H1 (cell line): ENCODE data around the gene GLOD4. TPM values are rescaled to one million over a fixed set of nuclear protein-coding genes. Genes with fewer than 3 reads are reported as not detected.

ENCODE experiments used
- CTCF ChIA-PET: fragments of 300-600 bp; sonication (Branson Sonifier 250); formaldehyde crosslinking; loops from one replicate; lab custom pipeline; 2021; ENCODE audit not compliant: partially characterized antibody; lab: Charles Lee
- POLR2A ChIA-PET: fragments of 300-600 bp; sonication (Branson Sonifier 250); formaldehyde crosslinking; loops from one replicate; lab custom pipeline; 2021; ENCODE audit warnings: inconsistent platforms; ENCODE audit not compliant: partially characterized antibody; lab: Charles Lee
- DNase-seq, 2 experiments: peaks; one replicate each; pipeline versions ENCODE4 v3.0.0 to v3.0.0-alpha.2; 2010 to 2022; ENCODE audit warnings: low spot score in 2 of 2, low read depth in 1 of 2, mixed read lengths in 1 of 2
- FAIRE-seq: peaks from 2 replicates; lab custom pipeline; 2011; peaks lifted over from hg19 to GRCh38; lab: Jason Lieb, UNC
- H2AFZ ChIP-seq: 2 replicates; pipeline ENCODE4 v1.8.1; 2012; ENCODE audit warnings: low read length, inconsistent platforms
- H2AK5ac ChIP-seq: 2 replicates; pipeline ENCODE4 v1.6.1; 2013; ENCODE audit warnings: low read depth, low read length
- H2BK120ac ChIP-seq: replicated peaks from 2 replicates; pipeline ENCODE3; 2013; ENCODE audit warnings: low read depth, low read length, inconsistent platforms
- H2BK12ac ChIP-seq: 2 replicates; pipeline ENCODE4 v1.6.1; 2013; ENCODE audit warnings: low read depth, low read length
- H2BK15ac ChIP-seq: 2 replicates; pipeline ENCODE4 v1.6.1; 2013; ENCODE audit warnings: low read length
- H2BK20ac ChIP-seq: 2 replicates; pipeline ENCODE4 v1.6.1; 2013; ENCODE audit warnings: low read length
- H2BK5ac ChIP-seq: 2 replicates; pipeline ENCODE4 v1.6.1; 2013; ENCODE audit warnings: low read depth, low read length
- H3K14ac ChIP-seq: 2 replicates; pipeline ENCODE4 v1.6.1; 2013; ENCODE audit warnings: inconsistent platforms; ENCODE audit not compliant: insufficient read length
- H3K18ac ChIP-seq: 2 replicates; pipeline ENCODE4 v1.6.1; 2013; ENCODE audit warnings: low read length; ENCODE audit errors: extremely low read depth
- H3K23ac ChIP-seq: 2 replicates; pipeline ENCODE4 v1.6.1; 2013; ENCODE audit warnings: inconsistent platforms; ENCODE audit not compliant: insufficient read length
- H3K23me2 ChIP-seq: 2 replicates; pipeline ENCODE4 v1.6.1; 2013; ENCODE audit warnings: low read depth, low read length
- H3K27ac ChIP-seq: 2 replicates; pipeline ENCODE4 v1.6.1; 2011; ENCODE audit warnings: low read depth, low read length, inconsistent platforms
- H3K27me3 ChIP-seq, 4 experiments: replicated peaks in 1 of 4; 1 replicate in 1 of 4; 2 replicates in 3 of 4; pipeline versions ENCODE4 v1.6.1 to v1.8.1; 2011 to 2013; ENCODE audit warnings: low read length in 3 of 4, mild to moderate bottlenecking in 3 of 4, inconsistent platforms in 2 of 4, mixed read lengths in 2 of 4, moderate library complexity in 1 of 4; ENCODE audit not compliant: control insufficient read depth in 3 of 4, insufficient read depth in 3 of 4; ENCODE audit errors: extremely low read depth in 1 of 4
- H3K36me3 ChIP-seq, 4 experiments: 2 replicates each; pipeline versions ENCODE4 v1.6.1 to v1.8.1; 2011 to 2013; ENCODE audit warnings: mild to moderate bottlenecking in 4 of 4, low read length in 3 of 4, moderate library complexity in 2 of 4, control low read depth in 1 of 4, inconsistent platforms in 1 of 4; ENCODE audit not compliant: insufficient read depth in 4 of 4, control insufficient read depth in 2 of 4
- H3K4ac ChIP-seq: replicated peaks from 2 replicates; pipeline ENCODE3; 2013; ENCODE audit warnings: low read length, low read depth, mixed read lengths, inconsistent platforms; ENCODE audit not compliant: insufficient read length
- H3K4me1 ChIP-seq, 4 experiments: replicated peaks in 1 of 4; 1 replicate in 1 of 4; 2 replicates in 3 of 4; pipeline versions ENCODE4 v1.6.1 to v1.8.1; 2011 to 2013; ENCODE audit warnings: low read length in 3 of 4, inconsistent platforms in 2 of 4, mixed read lengths in 1 of 4; ENCODE audit not compliant: insufficient read depth in 4 of 4, control insufficient read depth in 3 of 4
- H3K4me2 ChIP-seq, 2 experiments: 2 replicates each; pipeline versions ENCODE4 v1.6.1 to v1.8.1; 2011 to 2013; ENCODE audit warnings: low read depth in 2 of 2, low read length in 2 of 2, control low read depth in 1 of 2, inconsistent platforms in 1 of 2, mild to moderate bottlenecking in 1 of 2; ENCODE audit not compliant: insufficient read depth in 1 of 2
- H3K4me3 ChIP-seq, 4 experiments: fragments of 200-600, 300-600 bp in 1 of 4; sonication (generic), shearing (Covaris generic), sonication (Bioruptor Twin) in 1 of 4; 2 replicates each; pipeline versions ENCODE4 v1.5.1 to v1.8.1; 2011 to 2016; ENCODE audit warnings: low read length in 4 of 4, low read depth in 3 of 4, control low read depth in 2 of 4, inconsistent platforms in 2 of 4, mild to moderate bottlenecking in 2 of 4, mixed read lengths in 1 of 4, moderate library complexity in 1 of 4; ENCODE audit not compliant: insufficient read depth in 2 of 4; ENCODE audit errors: extremely low read depth in 1 of 4
- H3K56ac ChIP-seq: replicated peaks from 2 replicates; pipeline ENCODE3; 2013; ENCODE audit warnings: low read depth, mild to moderate bottlenecking, mixed read lengths, low read length, inconsistent platforms; ENCODE audit not compliant: insufficient read length
- H3K79me1 ChIP-seq: 2 replicates; pipeline ENCODE4 v1.6.1; 2013; ENCODE audit warnings: low read depth, low read length, control low read depth
- H3K79me2 ChIP-seq, 2 experiments: 2 replicates each; pipeline versions ENCODE4 v1.6.1 to v1.8.1; 2012 to 2013; ENCODE audit warnings: low read length in 2 of 2, mild to moderate bottlenecking in 2 of 2, inconsistent platforms in 1 of 2; ENCODE audit not compliant: insufficient read depth in 2 of 2, control insufficient read depth in 1 of 2
- H3K9ac ChIP-seq, 4 experiments: replicated peaks in 1 of 4; 1 replicate in 1 of 4; 2 replicates in 3 of 4; pipeline versions ENCODE4 v1.6.1 to v1.8.1; 2011 to 2013; ENCODE audit warnings: low read depth in 3 of 4, low read length in 3 of 4, control low read depth in 2 of 4, mild to moderate bottlenecking in 2 of 4, moderate library complexity in 2 of 4, inconsistent platforms in 1 of 4; ENCODE audit errors: extremely low read depth in 1 of 4
- H3K9me3 ChIP-seq, 2 experiments: 2 replicates each; pipeline versions ENCODE4 v1.6.1 to v1.8.1; 2012 to 2013; ENCODE audit warnings: mild to moderate bottlenecking in 2 of 2, moderate library complexity in 2 of 2, control low read depth in 1 of 2, inconsistent platforms in 1 of 2, low read depth in 1 of 2, low read length in 1 of 2, mixed read lengths in 1 of 2; ENCODE audit not compliant: insufficient read depth in 2 of 2
- H4K20me1 ChIP-seq, 2 experiments: replicated peaks in 1 of 2; 2 replicates each; pipeline versions ENCODE3 to v1.8.1; 2011 to 2013; ENCODE audit warnings: inconsistent platforms in 2 of 2, low read length in 2 of 2, mild to moderate bottlenecking in 1 of 2; ENCODE audit not compliant: insufficient read depth in 2 of 2, control insufficient read depth in 1 of 2
- H4K5ac ChIP-seq: 2 replicates; pipeline ENCODE4 v1.6.1; 2013; ENCODE audit warnings: low read length, low read depth, mixed read lengths, inconsistent platforms; ENCODE audit not compliant: insufficient read length
- H4K8ac ChIP-seq: 2 replicates; pipeline ENCODE4 v1.8.0; 2013; ENCODE audit warnings: mild to moderate bottlenecking, moderate library complexity, low read length, inconsistent platforms; ENCODE audit not compliant: insufficient read depth; ENCODE audit errors: extremely low read depth
- H4K91ac ChIP-seq: replicated peaks from 2 replicates; pipeline ENCODE3; 2013; ENCODE audit warnings: low read length, mixed read lengths, inconsistent platforms; ENCODE audit not compliant: insufficient read length
- POLR2AphosphoS5 ChIP-seq: IDR thresholded peaks from 2 replicates; pipeline ENCODE4 v1.6.1; 2011; ENCODE audit warnings: low read depth, low read length
- WGBS, 2 experiments: shearing (Covaris generic) in 1 of 2; methylation state at CpG; one replicate each; pipeline versions ENCODE4 v1.1.6 to v1.1.7; 2013 to 2015; ENCODE audit warnings: low lambda C conversion rate in 2 of 2, mixed read lengths in 2 of 2, inconsistent platforms in 1 of 2, low coverage in 1 of 2, missing lambda C conversion rate in 1 of 2; ENCODE audit not compliant: insufficient replicate concordance in 2 of 2, insufficient coverage in 1 of 2, insufficient read length in 1 of 2; ENCODE audit errors: extremely low coverage in 1 of 2, missing lambda C conversion rate in 1 of 2; 5-methylcytosine and 5-hydroxymethylcytosine counted together
- polyA plus RNA-seq, 7 experiments: library from polyadenylated mRNA; depleted of rRNA in 3 of 7; stranded (reverse) in 5 of 7; unstranded in 2 of 7; fragments of >200 nt in 5 of 7; fragments of 200-250 nt in 2 of 7; gene quantifications; 1 replicate in 5 of 7; 2 replicates in 1 of 7; 4 replicates in 1 of 7; pipeline versions ENCODE4 v1.2.1 to v1.2.3, GENCODE V29; 2011 to 2013; ENCODE audit warnings: missing spikeins in 2 of 7, mixed read lengths in 2 of 7
- total RNA-seq: library from RNA; stranded (reverse); fragmentation: NEBNext Ultra II Directional; extraction: Animal tissue kit (Norgen Biotek cat#: 25700); gene quantifications from 2 replicates; pipeline ENCODE4 v1.2.1, GENCODE V29; 2021
- TF ChIP-seq, protein P1 (sequence below): IDR thresholded peaks from 2 replicates; pipeline ENCODE4 v1.6.1; 2011; ENCODE audit warnings: low read length, improper control_type of control experiment

GLOD4 gene
- total and polyA plus RNA-seq, 2 of the 8 experiments (the other 6 are each of a cell fraction or from before 2014, with no cell fraction given): 36.8 to 81.3 TPM

DNA sequence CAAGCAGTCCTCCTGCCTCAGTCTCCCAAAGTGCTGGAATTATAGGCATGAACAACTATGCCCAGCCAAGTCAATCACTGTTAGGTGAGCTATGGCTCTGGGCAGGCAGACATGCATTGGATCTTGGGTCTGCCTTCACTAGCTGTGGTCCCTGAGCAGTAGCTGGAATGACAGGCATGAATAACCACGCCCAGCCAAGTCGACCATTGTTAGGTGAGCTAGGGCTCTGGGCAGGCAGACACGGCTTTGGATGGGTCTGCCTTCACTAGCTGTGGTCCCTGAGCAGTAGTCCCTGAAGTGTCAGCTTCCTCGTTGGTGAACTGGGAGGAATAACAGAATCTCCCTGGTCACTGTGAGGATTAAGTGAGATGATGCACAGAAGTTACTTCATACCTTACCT, 6.5 kb upstream of the GLOD4 start:
- Histone ChIP-seq H4K5ac (no peak overlapping the region), H3K56ac (no peak overlapping the region), H4K20me1 (peaks cover 5 to 9% of the 10 kb centered on the region in 2 experiments), H2BK5ac (no peak overlapping the region), H2BK15ac (no peak overlapping the region), H3K9ac (no peak overlapping the region), H3K79me2 (peaks cover 0 to 21% of the 10 kb centered on the region in 2 experiments; a peak in 2 of 4 replicates), H3K18ac (no peak overlapping the region), H3K4me2 (no peak overlapping the region), H2AFZ (no peak overlapping the region), H3K14ac (no peak overlapping the region), H3K27me3 (no peaks in the 10 kb centered on the region), H2BK12ac (no peak overlapping the region), H3K23ac (no peak overlapping the region), H3K79me1 (no peaks in the 10 kb centered on the region; the same call in none of the 2 replicates), H3K23me2 (no peaks in the 10 kb centered on the region), H3K4ac (no peak overlapping the region), H2BK120ac (no peak overlapping the region), H3K27ac (no peak overlapping the region), H4K91ac (no peak overlapping the region), H4K8ac (no peak overlapping the region), H3K36me3 (peaks cover 4 to 30% (median 15%) of the 10 kb centered on the region in 4 experiments; a peak in 7 of 8 replicates), H3K9me3 (no peaks in the 10 kb centered on the region), H2BK20ac (no peak overlapping the region), H3K4me3 (no peak overlapping the region), H2AK5ac (no peak overlapping the region), H3K4me1 (peaks cover 0 to 8% (median 3%) of the 10 kb centered on the region in 4 experiments; a peak in 4 of 7 replicates)
- DNase-seq (no peak), FAIRE-seq (no peak)
- POLR2A ChIA-PET: interaction anchor here (1.0 to 1.8 kb wide), 4 partner anchors 8 to 208 kb away, joined by 3 to 8 read pairs (median 4); no protein-coding TSS in a partner anchor
- WGBS, 2 experiments: 84% methylated on average over 4 of the region's 4 CpGs; no CpG with 5 or more reads in 1 of the 2 experiments
- peak; percentile 27; the same call in 1 of the 2 replicates for TF ChIP-seq POLR2AphosphoS5
- TF ChIP-seq, protein P1, sequence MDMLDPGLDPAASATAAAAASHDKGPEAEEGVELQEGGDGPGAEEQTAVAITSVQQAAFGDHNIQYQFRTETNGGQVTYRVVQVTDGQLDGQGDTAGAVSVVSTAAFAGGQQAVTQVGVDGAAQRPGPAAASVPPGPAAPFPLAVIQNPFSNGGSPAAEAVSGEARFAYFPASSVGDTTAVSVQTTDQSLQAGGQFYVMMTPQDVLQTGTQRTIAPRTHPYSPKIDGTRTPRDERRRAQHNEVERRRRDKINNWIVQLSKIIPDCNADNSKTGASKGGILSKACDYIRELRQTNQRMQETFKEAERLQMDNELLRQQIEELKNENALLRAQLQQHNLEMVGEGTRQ: no peak
- CTCF ChIA-PET: interaction anchor here (0.9 to 17.5 kb wide), 5 partner anchors 11 to 210 kb away, joined by 3 to 258 read pairs (median 4); partner anchors contain the start of genes NXN and TIMM22
